Measurements from ENCODE around the gene ACADL. TPM values are rescaled to one million over a fixed set of nuclear protein-coding genes. Genes with fewer than 3 reads are reported as not detected.
A peak's percentile ranks its signal among the peaks of the same experiment; 100 is the strongest.

The ACADL gene
- total and polyA plus RNA-seq, 2 of the 13 experiments (the other 11 are each of a cell fraction or from before 2014, with no cell fraction given): not detected

GRCh38 chr2:210171309-210172218 is 53.7 kb downstream of the ACADL start, which contains the start of gene KANSL1L (continued):
- TF ChIP-seq ZBTB40 (IDR thresholded peaks at IDR 0.05) (no peak), ZBTB40 (CRISPR knock-in tag; IDR thresholded peaks at IDR 0.05) (peak; percentile 53; the same call in 1 of the 2 replicates), ZXDC (CRISPR knock-in tag; IDR thresholded peaks at IDR 0.05) (no peak), ZNF879 (CRISPR knock-in tag; IDR thresholded peaks at IDR 0.05) (peak; percentile 64; the same call in 1 of the 2 replicates), JUNB (CRISPR knock-in tag; IDR thresholded peaks at IDR 0.05; ENCODE audit: borderline replicate concordance) (no peak), ZNF142 (CRISPR knock-in tag; IDR thresholded peaks at IDR 0.05) (no peak; the same call in 1 of the 2 replicates), SYNCRIP (IDR thresholded peaks at IDR 0.05; ENCODE audit: insufficient read depth, low read depth, low read length) (no peak), ZNF354B (CRISPR knock-in tag; IDR thresholded peaks at IDR 0.05) (no peak), SAP130 (CRISPR knock-in tag; IDR thresholded peaks at IDR 0.05; ENCODE audit: low read depth) (peak; percentile 75), CHD4 (IDR thresholded peaks at IDR 0.05; ENCODE audit: borderline replicate concordance, low read length) (no peak)

Data from HepG2 (cell line).